Measurements from ENCODE around the gene MPC1.

MPC1 gene

GRCh38 chr6:166411271-166411670 lies 28.5 kb upstream of the MPC1 start:
- Histone ChIP-seq H3K4me1 (no peaks in the 10 kb centered on the region), H3K4me3 (ENCODE audit: low read depth, low read length) (no peak overlapping the region), H3K27me3 (no peaks in the 10 kb centered on the region), H3K9me3 (no peaks in the 10 kb centered on the region), H3K36me3 (no peaks in the 10 kb centered on the region; the same call in 1 of the 2 replicates)
- TF ChIP-seq, protein P1, sequence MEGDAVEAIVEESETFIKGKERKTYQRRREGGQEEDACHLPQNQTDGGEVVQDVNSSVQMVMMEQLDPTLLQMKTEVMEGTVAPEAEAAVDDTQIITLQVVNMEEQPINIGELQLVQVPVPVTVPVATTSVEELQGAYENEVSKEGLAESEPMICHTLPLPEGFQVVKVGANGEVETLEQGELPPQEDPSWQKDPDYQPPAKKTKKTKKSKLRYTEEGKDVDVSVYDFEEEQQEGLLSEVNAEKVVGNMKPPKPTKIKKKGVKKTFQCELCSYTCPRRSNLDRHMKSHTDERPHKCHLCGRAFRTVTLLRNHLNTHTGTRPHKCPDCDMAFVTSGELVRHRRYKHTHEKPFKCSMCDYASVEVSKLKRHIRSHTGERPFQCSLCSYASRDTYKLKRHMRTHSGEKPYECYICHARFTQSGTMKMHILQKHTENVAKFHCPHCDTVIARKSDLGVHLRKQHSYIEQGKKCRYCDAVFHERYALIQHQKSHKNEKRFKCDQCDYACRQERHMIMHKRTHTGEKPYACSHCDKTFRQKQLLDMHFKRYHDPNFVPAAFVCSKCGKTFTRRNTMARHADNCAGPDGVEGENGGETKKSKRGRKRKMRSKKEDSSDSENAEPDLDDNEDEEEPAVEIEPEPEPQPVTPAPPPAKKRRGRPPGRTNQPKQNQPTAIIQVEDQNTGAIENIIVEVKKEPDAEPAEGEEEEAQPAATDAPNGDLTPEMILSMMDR (IDR thresholded peaks at IDR 0.05; ENCODE audit: low read depth, low read length): no peak
- DNase-seq: no peak

DNA sequence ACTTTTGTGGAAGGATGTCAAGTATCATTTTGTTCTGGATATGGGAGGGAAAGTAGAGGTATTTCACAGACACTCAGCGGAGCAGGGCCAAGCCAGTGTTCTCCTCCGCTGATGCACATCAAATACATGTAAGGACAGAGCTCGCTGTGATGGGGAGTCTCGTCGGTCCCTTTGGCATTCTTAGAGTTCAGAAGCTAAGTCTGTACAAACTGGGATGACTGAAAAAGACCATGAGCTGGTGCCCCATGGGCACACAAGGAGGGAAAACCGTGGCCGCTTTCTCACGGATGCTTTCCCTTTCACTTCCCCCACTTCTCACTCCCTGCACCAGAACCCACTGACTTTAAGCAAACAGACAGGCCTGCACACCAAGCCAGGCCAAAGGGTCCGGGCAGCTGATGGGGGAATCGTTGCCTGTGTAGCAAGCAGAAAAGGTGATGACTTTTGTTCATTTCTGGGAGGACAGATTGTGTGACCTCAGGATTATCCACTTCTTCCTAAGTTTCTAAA lies 27.7 kb upstream of the MPC1 start:
- H3K27me3 ChIP-seq: no peaks in the 10 kb centered on the region
- DNase-seq: no peak
- no peaks in the 10 kb centered on the region for H3K4me1 ChIP-seq
- no peaks in the 10 kb centered on the region for H3K9me3 ChIP-seq
- no peaks in the 10 kb centered on the region; the same call in 1 of the 2 replicates for H3K36me3 ChIP-seq
- TF ChIP-seq, protein P1 (IDR thresholded peaks at IDR 0.05; ENCODE audit: low read depth, low read length): no peak
- H3K4me3 ChIP-seq (ENCODE audit: low read depth, low read length): no peak overlapping the region

GRCh38 chr6:166408936-166409755 lies 26.4 kb upstream of the MPC1 start:
- Histone ChIP-seq H3K36me3 (no peaks in the 10 kb centered on the region; the same call in 1 of the 2 replicates), H3K9me3 (no peaks in the 10 kb centered on the region), H3K27me3 (no peaks in the 10 kb centered on the region), H3K4me1 (no peaks in the 10 kb centered on the region), H3K4me3 (ENCODE audit: low read depth, low read length) (no peak overlapping the region)
- DNase-seq: no peak
- TF ChIP-seq, protein P1 (IDR thresholded peaks at IDR 0.05; ENCODE audit: low read depth, low read length): no peak

- DNase-seq: no peak
- Histone ChIP-seq H3K4me3 (ENCODE audit: low read depth, low read length) (no peak overlapping the region), H3K36me3 (no peaks in the 10 kb centered on the region), H3K4me1 (peaks cover 18% of the 10 kb centered on the region), H3K27me3 (no peaks in the 10 kb centered on the region), H3K9me3 (no peaks in the 10 kb centered on the region)
- TF ChIP-seq, protein P1 (IDR thresholded peaks at IDR 0.05; ENCODE audit: low read depth, low read length): no peak
These were observed 23.5 kb upstream of the MPC1 start for GRCh38 chr6:166406197-166406596.

DNA sequence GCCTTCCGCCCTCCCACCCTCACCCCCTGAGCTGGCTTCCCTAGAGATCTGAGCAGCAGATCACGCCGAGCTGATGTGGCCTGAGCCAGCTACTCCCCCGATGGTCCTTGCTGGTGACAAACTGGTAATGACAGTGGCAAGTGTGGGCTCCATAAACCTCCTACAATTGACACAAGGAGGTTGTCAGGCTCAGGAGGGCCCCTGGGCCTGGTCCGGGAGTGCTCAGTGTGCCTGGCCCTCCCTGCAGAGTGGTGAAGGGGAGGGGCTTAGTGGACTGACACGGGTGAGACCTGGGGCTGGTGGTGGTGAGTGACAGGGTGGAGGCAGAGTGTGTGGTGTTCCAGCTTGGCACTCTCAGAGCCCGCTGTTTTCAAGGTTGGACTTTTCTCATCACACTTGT lies 22.6 kb upstream of the MPC1 start:
- DNase-seq: no peak
- Histone ChIP-seq H3K4me3 (ENCODE audit: low read depth, low read length) (no peak overlapping the region), H3K27me3 (no peaks in the 10 kb centered on the region), H3K9me3 (no peaks in the 10 kb centered on the region), H3K4me1 (peaks cover 18% of the 10 kb centered on the region), H3K36me3 (no peaks in the 10 kb centered on the region)
- TF ChIP-seq, protein P1 (IDR thresholded peaks at IDR 0.05; ENCODE audit: low read depth, low read length): no peak

Measured in BE2C (cell line).